Measurements from ENCODE around the gene TNFSF13.
"Not testable (repeated sequence)": the region's sequence is repeated elsewhere in the genome, so short reads cannot be mapped to it uniquely, and the experiment has no call there.

Gene TNFSF13

GRCh38 chr17:7591596-7591995 lies 33.0 kb downstream of the TNFSF13 start:
- H3K36me3 ChIP-seq (ENCODE audit: control insufficient read depth, low read length), result peaks cover 91% of the 10 kb centered on the region
- TF ChIP-seq EZH2phosphoT487 (IDR thresholded peaks at IDR 0.05; ENCODE audit: borderline replicate concordance, low read length), result no peak
- TF ChIP-seq CTCF (IDR thresholded peaks at IDR 0.05; ENCODE audit: low read depth, low read length, poor library complexity, severe bottlenecking), result no peak

GRCh38 chr17:7592422-7593021 lies 34.0 kb downstream of the TNFSF13 start:
- Histone ChIP-seq H3K9me2 (replicated peaks; ENCODE audit: control insufficient read depth, low read length) (no peaks in the 10 kb centered on the region), H3K9me3 (ENCODE audit: control insufficient read depth, insufficient read depth, low read length) (no peaks in the 10 kb centered on the region), H3K79me2 (ENCODE audit: control insufficient read depth, low read length) (no peaks in the 10 kb centered on the region), H3F3A (ENCODE audit: control insufficient read depth, insufficient read depth) (peaks cover 3% of the 10 kb centered on the region; the same call in 1 of the 2 replicates), H3K27ac (ENCODE audit: low read depth, low read length) (no peak overlapping the region), H4K20me1 (ENCODE audit: control insufficient read depth, insufficient read depth, low read depth, low read length) (no peaks in the 10 kb centered on the region), H3K4me1 (ENCODE audit: control insufficient read depth, low read length) (no peaks in the 10 kb centered on the region), H3K4me2 (ENCODE audit: low read length) (no peak overlapping the region), H3K27me3 (ENCODE audit: control insufficient read depth, low read length) (no peaks in the 10 kb centered on the region), H3K4me3 (ENCODE audit: low read length) (no peak overlapping the region), H3K36me3 (ENCODE audit: control insufficient read depth, low read length) (peaks cover 89% of the 10 kb centered on the region)
- no peak for TF ChIP-seq EZH2phosphoT487 (IDR thresholded peaks at IDR 0.05; ENCODE audit: borderline replicate concordance, low read length)
- no peak for TF ChIP-seq CTCF (IDR thresholded peaks at IDR 0.05; ENCODE audit: low read depth, low read length, poor library complexity, severe bottlenecking)

More at GRCh38 chr17:7591596-7591995, 33.0 kb downstream of the TNFSF13 start:
- H3K27ac ChIP-seq (ENCODE audit: low read depth, low read length), result no peak overlapping the region
- H3K9me2 ChIP-seq (replicated peaks; ENCODE audit: control insufficient read depth, low read length), result no peaks in the 10 kb centered on the region
- no peak overlapping the region for H3K4me2 ChIP-seq (ENCODE audit: low read length)
- H3K4me1 ChIP-seq (ENCODE audit: control insufficient read depth, low read length), result no peaks in the 10 kb centered on the region
- H3K79me2 ChIP-seq (ENCODE audit: control insufficient read depth, low read length), result peaks cover under 1% of the 10 kb centered on the region; the same call in 1 of the 2 replicates
- no peaks in the 10 kb centered on the region for H3K9me3 ChIP-seq (ENCODE audit: control insufficient read depth, insufficient read depth, low read length)
- no peak overlapping the region for H3K4me3 ChIP-seq (ENCODE audit: low read length)
- H3F3A ChIP-seq (ENCODE audit: control insufficient read depth, insufficient read depth), result peaks cover 3% of the 10 kb centered on the region; the same call in 1 of the 2 replicates
- H3K27me3 ChIP-seq (ENCODE audit: control insufficient read depth, low read length), result no peaks in the 10 kb centered on the region
- no peaks in the 10 kb centered on the region for H4K20me1 ChIP-seq (ENCODE audit: control insufficient read depth, insufficient read depth, low read depth, low read length)

DNA sequence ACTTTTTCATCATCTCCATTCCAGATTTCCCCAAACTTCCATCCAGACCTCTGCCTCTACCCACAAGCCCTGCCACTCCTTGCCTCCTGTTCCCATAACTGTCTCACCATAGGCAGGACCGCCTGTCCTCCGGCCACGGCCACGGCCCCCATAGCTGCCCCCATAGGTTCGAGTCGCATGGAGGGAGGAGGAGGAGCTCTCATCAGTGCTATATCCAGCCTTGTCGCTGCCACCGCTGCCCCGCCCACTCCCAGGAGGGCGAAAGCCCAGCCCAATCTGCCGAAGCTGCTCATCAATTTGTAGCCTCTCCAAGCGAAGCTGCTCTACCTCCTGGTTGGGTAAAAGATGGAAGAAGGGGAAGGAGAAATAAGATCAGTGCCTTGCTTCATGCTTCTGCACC lies 34.7 kb downstream of the TNFSF13 start:
- no peaks in the 10 kb centered on the region for H3K27me3 ChIP-seq (ENCODE audit: control insufficient read depth, low read length)
- H3K79me2 ChIP-seq (ENCODE audit: control insufficient read depth, low read length), result no peaks in the 10 kb centered on the region
- no peaks in the 10 kb centered on the region for H3K9me3 ChIP-seq (ENCODE audit: control insufficient read depth, insufficient read depth, low read length)
- no peaks in the 10 kb centered on the region for H3K9me2 ChIP-seq (replicated peaks; ENCODE audit: control insufficient read depth, low read length)
- H3K4me3 ChIP-seq (ENCODE audit: low read length), result no peak overlapping the region
- no peak for TF ChIP-seq EZH2phosphoT487 (IDR thresholded peaks at IDR 0.05; ENCODE audit: borderline replicate concordance, low read length)
- no peak for TF ChIP-seq CTCF (IDR thresholded peaks at IDR 0.05; ENCODE audit: low read depth, low read length, poor library complexity, severe bottlenecking)
- peaks cover 82% of the 10 kb centered on the region for H3K36me3 ChIP-seq (ENCODE audit: control insufficient read depth, low read length)
- H3F3A ChIP-seq (ENCODE audit: control insufficient read depth, insufficient read depth), result peaks cover 3% of the 10 kb centered on the region; the same call in 1 of the 2 replicates
- H3K27ac ChIP-seq (ENCODE audit: low read depth, low read length), result no peak overlapping the region
- no peaks in the 10 kb centered on the region for H3K4me1 ChIP-seq (ENCODE audit: control insufficient read depth, low read length)
- H4K20me1 ChIP-seq (ENCODE audit: control insufficient read depth, insufficient read depth, low read depth, low read length), result no peaks in the 10 kb centered on the region
- H3K4me2 ChIP-seq (ENCODE audit: low read length), result no peak overlapping the region

- not testable (repeated sequence) for H3K4me1 ChIP-seq (ENCODE audit: control insufficient read depth, low read length); H3F3A ChIP-seq (ENCODE audit: control insufficient read depth, insufficient read depth); H3K9me3 ChIP-seq (ENCODE audit: control insufficient read depth, insufficient read depth, low read length); H3K27me3 ChIP-seq (ENCODE audit: control insufficient read depth, low read length); H3K79me2 ChIP-seq (ENCODE audit: control insufficient read depth, low read length); H3K27ac ChIP-seq (ENCODE audit: low read depth, low read length); H3K9me2 ChIP-seq (replicated peaks; ENCODE audit: control insufficient read depth, low read length); H3K4me2 ChIP-seq (ENCODE audit: low read length); H3K4me3 ChIP-seq (ENCODE audit: low read length); H4K20me1 ChIP-seq (ENCODE audit: control insufficient read depth, insufficient read depth, low read depth, low read length)
- H3K36me3 ChIP-seq (ENCODE audit: control insufficient read depth, low read length), result peaks cover 73% of the 10 kb centered on the region
Measured at GRCh38 chr17:7597561-7597960, 39.0 kb downstream of the TNFSF13 start.
